Stimulated activated CD8-positive, alpha-beta memory T cell treated with anti-CD3 and anti-CD28 coated beads, Interleukin-7, amount 100 ng/mL, for 48 hours (primary cell): ENCODE measurements around the gene MOB3A.

Source experiments
- DNase-seq, 2 donors: peaks; one replicate each; pipeline ENCODE4 v3.0.0-alpha.2; 2020; ENCODE audit warnings: low read depth in 1 of 2; ENCODE audit errors: extremely low read depth in 1 of 2

MOB3A gene

GRCh38 chr19:2126879-2127518 lies 30.9 kb upstream of the MOB3A start:
- DNase-seq: no peak

- no peak for DNase-seq
Measured at GRCh38 chr19:2123682-2124387, 27.7 kb upstream of the MOB3A start.

GRCh38 chr19:2122982-2123381 lies 26.9 kb upstream of the MOB3A start:
- no peak for DNase-seq

GRCh38 chr19:2122251-2122650 lies 26.1 kb upstream of the MOB3A start:
- DNase-seq: no peak

GRCh38 chr19:2121416-2122051 lies 25.4 kb upstream of the MOB3A start:
- DNase-seq: no peak

- no peak for DNase-seq
Measured at GRCh38 chr19:2120821-2121220, 24.7 kb upstream of the MOB3A start.

- no peak for DNase-seq
Measured at GRCh38 chr19:2119921-2120785, 24.0 kb upstream of the MOB3A start.

- DNase-seq: no peak
Measured at GRCh38 chr19:2118438-2118837, 22.3 kb upstream of the MOB3A start.

GRCh38 chr19:2117215-2117960 lies 21.3 kb upstream of the MOB3A start:
- no peak for DNase-seq

GRCh38 chr19:2116507-2116906 lies 20.4 kb upstream of the MOB3A start:
- DNase-seq: no peak

- no peak for DNase-seq
Measured at GRCh38 chr19:2115911-2116426, 19.8 kb upstream of the MOB3A start.

GRCh38 chr19:2115324-2115723 lies 19.2 kb upstream of the MOB3A start:
- no peak for DNase-seq

GRCh38 chr19:2114821-2115220 lies 18.7 kb upstream of the MOB3A start:
- no peak for DNase-seq

GRCh38 chr19:2114218-2114617 lies 18.1 kb upstream of the MOB3A start:
- DNase-seq: no peak

- DNase-seq: no peak
Measured at GRCh38 chr19:2113439-2114211, 17.5 kb upstream of the MOB3A start.

GRCh38 chr19:2112516-2113320 lies 16.6 kb upstream of the MOB3A start:
- no peak for DNase-seq

GRCh38 chr19:2111886-2112285 lies 15.8 kb upstream of the MOB3A start:
- DNase-seq: no peak

GRCh38 chr19:2111425-2111824 lies 15.3 kb upstream of the MOB3A start:
- no peak for DNase-seq

GRCh38 chr19:2110822-2111221 lies 14.7 kb upstream of the MOB3A start:
- DNase-seq: no peak
